ENCODE measurements around the gene BCL7B. TPM values are rescaled to one million over a fixed set of nuclear protein-coding genes. Genes with fewer than 3 reads are reported as not detected.

Gene BCL7B
- total and polyA plus RNA-seq, 8 donors = 9.0 to 105 (median 65.2) TPM

- no peak for DNase-seq
- 70 to 91% (median 76%) methylated on average over 4 to 6 of the region's 6 CpGs for WGBS, 5 donors
- no peak for TF ChIP-seq POLR2A (IDR thresholded peaks at IDR 0.05)
- TF ChIP-seq EP300 (IDR thresholded peaks at IDR 0.05) = no peak
- no peak for TF ChIP-seq POLR2AphosphoS5 (IDR thresholded peaks at IDR 0.05)
- TF ChIP-seq CTCF (IDR thresholded peaks at IDR 0.05) = no peak
- intact Hi-C loops (cut with DNase I; ENCODE audit: low total_unique reads) = no loop called here
- Histone ChIP-seq H3K4me1 (peaks cover 13 to 44% (median 21%) of the 10 kb centered on the region in 4 donors), H3K9me3 (no peaks in the 10 kb centered on the region), H3K27ac (no peak overlapping the region), H3K27me3 (no peaks in the 10 kb centered on the region), H3K36me3 (peaks cover 42 to 75% (median 75%) of the 10 kb centered on the region in 4 donors), H3K4me3 (no peak overlapping the region)
These were observed 15.3 kb upstream of the BCL7B start for GRCh38 chr7:73572767-73573186.

- H3K27ac ChIP-seq = no peak overlapping the region
- WGBS, 5 donors = 92 to 96% (median 93%) methylated on average over 10 of the region's 10 CpGs
- peaks cover 0 to 31% (median 8%) of the 10 kb centered on the region in 4 donors for H3K4me1 ChIP-seq
- peaks cover 42 to 70% (median 69%) of the 10 kb centered on the region in 4 donors for H3K36me3 ChIP-seq
- TF ChIP-seq POLR2A (IDR thresholded peaks at IDR 0.05) (no peak), CTCF (IDR thresholded peaks at IDR 0.05) (no peak), EP300 (IDR thresholded peaks at IDR 0.05) (no peak), POLR2AphosphoS5 (IDR thresholded peaks at IDR 0.05) (no peak)
- DNase-seq = no peak
- H3K27me3 ChIP-seq = no peaks in the 10 kb centered on the region
- no peaks in the 10 kb centered on the region for H3K9me3 ChIP-seq
- H3K4me3 ChIP-seq = no peak overlapping the region
- intact Hi-C loops (cut with DNase I; ENCODE audit: low total_unique reads) = no loop called here
These were observed 13.5 kb upstream of the BCL7B start for GRCh38 chr7:73570977-73571376.

GRCh38 chr7:73570521-73570920, 13.0 kb upstream of the BCL7B start:
- Histone ChIP-seq H3K36me3 (peaks cover 42 to 65% (median 65%) of the 10 kb centered on the region in 4 donors), H3K4me1 (peaks cover 0 to 31% (median 10%) of the 10 kb centered on the region in 4 donors), H3K9me3 (no peaks in the 10 kb centered on the region), H3K27me3 (no peaks in the 10 kb centered on the region), H3K4me3 (no peak overlapping the region), H3K27ac (no peak overlapping the region)
- WGBS, 5 donors = 95 to 100% (median 97%) methylated on average over 6 to 22 of the region's 22 CpGs
- intact Hi-C loops (cut with DNase I; ENCODE audit: low total_unique reads) = no loop called here
- no peak for DNase-seq
- no peak for TF ChIP-seq POLR2A (IDR thresholded peaks at IDR 0.05)
- TF ChIP-seq EP300 (IDR thresholded peaks at IDR 0.05) = no peak
- no peak for TF ChIP-seq POLR2AphosphoS5 (IDR thresholded peaks at IDR 0.05)
- TF ChIP-seq CTCF (IDR thresholded peaks at IDR 0.05) = no peak

GRCh38 chr7:73569042-73569608, 11.6 kb upstream of the BCL7B start:
- no peaks in the 10 kb centered on the region for H3K27me3 ChIP-seq
- intact Hi-C loops (cut with DNase I; ENCODE audit: low total_unique reads) = no loop called here
- peaks cover 41 to 55% (median 53%) of the 10 kb centered on the region in 4 donors for H3K36me3 ChIP-seq
- no peak for DNase-seq
- TF ChIP-seq EP300 (IDR thresholded peaks at IDR 0.05) = no peak
- no peaks in the 10 kb centered on the region for H3K9me3 ChIP-seq
- H3K4me1 ChIP-seq = peaks cover 0 to 25% (median 11%) of the 10 kb centered on the region in 4 donors
- WGBS, 5 donors = 66 to 75% (median 73%) methylated on average over 5 of the region's 5 CpGs
- no peak overlapping the region for H3K4me3 ChIP-seq
- H3K27ac ChIP-seq = no peak overlapping the region
